IPS DF 19.7 (cell line): ENCODE results near the gene PTBP1.
"Not testable (repeated sequence)": the region's sequence is repeated elsewhere in the genome, so short reads cannot be mapped to it uniquely, and the experiment has no call there.

Experiments
- DNase-seq: peaks from one replicate; pipeline ENCODE4 v3.0.0-alpha.2; 2013; ENCODE audit warnings: low read depth, low spot score

Gene PTBP1

GRCh38 chr19:810077-810855 is 13.0 kb downstream of the PTBP1 start:
- no peak for DNase-seq

GRCh38 chr19:810883-811489 is 13.7 kb downstream of the PTBP1 start:
- no peak for DNase-seq

GRCh38 chr19:811506-812048 is 14.3 kb downstream of the PTBP1 start:
- no peak for DNase-seq

GRCh38 chr19:812049-812746 is 14.9 kb downstream of the PTBP1 start:
- DNase-seq = no peak

- DNase-seq = no peak
Observed at GRCh38 chr19:812747-813218, 15.5 kb downstream of the PTBP1 start.

- no peak for DNase-seq
Observed at GRCh38 chr19:813219-814151, 16.2 kb downstream of the PTBP1 start.

GRCh38 chr19:814152-815078 is 17.2 kb downstream of the PTBP1 start:
- no peak for DNase-seq

GRCh38 chr19:815079-815774 is 18.0 kb downstream of the PTBP1 start:
- DNase-seq = no peak

GRCh38 chr19:815775-816499 is 18.7 kb downstream of the PTBP1 start:
- DNase-seq = no peak

GRCh38 chr19:816500-816857 is 19.2 kb downstream of the PTBP1 start:
- no peak for DNase-seq

- not testable (repeated sequence) for DNase-seq
Observed at GRCh38 chr19:820212-820611, 23.0 kb downstream of the PTBP1 start.

- DNase-seq = no peak
Observed at GRCh38 chr19:821231-821824, 24.1 kb downstream of the PTBP1 start.

- DNase-seq = no peak
Observed at GRCh38 chr19:821825-822503, 24.7 kb downstream of the PTBP1 start, which contains the start of gene PLPPR3. Gene PLPPR3 (minus strand): TSS chr19:821955. CDS start chr19:821559, 396 bp downstream.

- DNase-seq = no peak
Observed at GRCh38 chr19:823565-824121, 26.4 kb downstream of the PTBP1 start.

GRCh38 chr19:824885-825284 is 27.6 kb downstream of the PTBP1 start:
- no peak for DNase-seq

GRCh38 chr19:825897-826644 is 28.8 kb downstream of the PTBP1 start:
- DNase-seq = no peak

- DNase-seq = no peak
Observed at GRCh38 chr19:827314-827709, 30.1 kb downstream of the PTBP1 start.
